H9 (cell line): ENCODE data around the gene GAK. TPM values are rescaled to one million over a fixed set of nuclear protein-coding genes. Genes with fewer than 3 reads are reported as not detected.

Experiments used
- DNase-seq: peaks from one replicate; pipeline ENCODE4 v3.0.0-alpha.2; 2017
- H2AFZ ChIP-seq: one replicate; pipeline ENCODE4 v1.6.1; 2013; ENCODE audit warnings: mild to moderate bottlenecking, low read length, control low read depth, moderate library complexity
- H2AK5ac ChIP-seq: 2 replicates; pipeline ENCODE4 v1.6.1; 2013; ENCODE audit warnings: low read length, control low read depth, mixed read lengths; ENCODE audit not compliant: insufficient read length
- H2BK120ac ChIP-seq: one replicate; pipeline ENCODE4 v1.6.1; 2013; ENCODE audit warnings: low read depth, mild to moderate bottlenecking, low read length, control low read depth, inconsistent platforms; ENCODE audit not compliant: poor library complexity, severe bottlenecking
- H2BK12ac ChIP-seq: 2 replicates; pipeline ENCODE4 v1.6.1; 2013; ENCODE audit warnings: low read length, control low read depth, mixed read lengths, low read depth; ENCODE audit not compliant: insufficient read length
- H2BK15ac ChIP-seq: 2 replicates; pipeline ENCODE4 v1.6.1; 2013; ENCODE audit warnings: low read depth, low read length, control low read depth
- H2BK20ac ChIP-seq: one replicate; pipeline ENCODE4 v1.6.1; 2013; ENCODE audit warnings: low read depth, mild to moderate bottlenecking, low read length, control low read depth, inconsistent platforms; ENCODE audit not compliant: poor library complexity, severe bottlenecking
- H2BK5ac ChIP-seq: 2 replicates; pipeline ENCODE4 v1.6.1; 2013; ENCODE audit warnings: low read length, control low read depth, mixed read lengths; ENCODE audit not compliant: insufficient read length
- H3K14ac ChIP-seq: 2 replicates; pipeline ENCODE4 v1.6.1; 2013; ENCODE audit warnings: low read length, control low read depth; ENCODE audit not compliant: insufficient read depth
- H3K18ac ChIP-seq: 2 replicates; pipeline ENCODE4 v1.6.1; 2013; ENCODE audit warnings: low read depth, mild to moderate bottlenecking, mixed read lengths, low read length, control low read depth; ENCODE audit not compliant: insufficient read length
- H3K23ac ChIP-seq: 2 replicates; pipeline ENCODE4 v1.6.1; 2013; ENCODE audit warnings: low read length, control low read depth, mixed read lengths, low read depth; ENCODE audit not compliant: insufficient read length
- H3K23me2 ChIP-seq: 2 replicates; pipeline ENCODE4 v1.6.1; 2013; ENCODE audit warnings: low read depth, mild to moderate bottlenecking, mixed read lengths, low read length, control low read depth; ENCODE audit not compliant: insufficient read length, poor library complexity, severe bottlenecking
- H3K27ac ChIP-seq: 2 replicates; pipeline ENCODE4 v1.5.1; 2013; ENCODE audit warnings: low read length, control low read depth, mixed read lengths, low read depth; ENCODE audit not compliant: insufficient read length
- H3K27me3 ChIP-seq: 2 replicates; pipeline ENCODE4 v1.6.1; 2013; ENCODE audit warnings: low read length, control low read depth, inconsistent platforms; ENCODE audit not compliant: insufficient read depth
- H3K4ac ChIP-seq: 2 replicates; pipeline ENCODE4 v1.6.1; 2013; ENCODE audit warnings: low read depth, mild to moderate bottlenecking, control low read depth, inconsistent platforms, low read length, moderate library complexity
- H3K4me1 ChIP-seq: 2 replicates; pipeline ENCODE4 v1.6.1; 2013; ENCODE audit warnings: low read length, control low read depth, inconsistent platforms; ENCODE audit not compliant: insufficient read depth
- H3K4me2 ChIP-seq: 2 replicates; pipeline ENCODE4 v1.6.1; 2013; ENCODE audit warnings: low read length, control low read depth, mixed read lengths; ENCODE audit not compliant: insufficient read length, insufficient read depth
- H3K56ac ChIP-seq: 2 replicates; pipeline ENCODE4 v1.6.1; 2013; ENCODE audit warnings: low read depth, mild to moderate bottlenecking, mixed read lengths, low read length, control low read depth; ENCODE audit not compliant: insufficient read length
- H3K79me1 ChIP-seq: 2 replicates; pipeline ENCODE4 v1.6.1; 2013; ENCODE audit warnings: low read depth, mild to moderate bottlenecking, moderate library complexity, low read length, control low read depth, inconsistent platforms; ENCODE audit not compliant: insufficient read depth, poor library complexity, severe bottlenecking
- H3K79me2 ChIP-seq: 2 replicates; pipeline ENCODE4 v1.6.1; 2013; ENCODE audit warnings: low read length, control low read depth, inconsistent platforms; ENCODE audit not compliant: insufficient read depth
- H3K9ac ChIP-seq: 2 replicates; pipeline ENCODE4 v1.6.1; 2013; ENCODE audit warnings: low read length, control low read depth, mixed read lengths; ENCODE audit not compliant: insufficient read length; ENCODE audit errors: extremely low read depth
- H3K9me3 ChIP-seq: one replicate; pipeline ENCODE4 v1.6.1; 2013; ENCODE audit warnings: low read depth, low read length, inconsistent platforms; ENCODE audit not compliant: control insufficient read depth
- H3T11ph ChIP-seq: one replicate; pipeline ENCODE4 v1.6.1; 2013; ENCODE audit warnings: mild to moderate bottlenecking, low read length, control low read depth, inconsistent platforms
- H4K20me1 ChIP-seq: one replicate; pipeline ENCODE4 v1.6.1; 2013; ENCODE audit not compliant: control insufficient read depth, insufficient read length, insufficient read depth
- H4K5ac ChIP-seq: 2 replicates; pipeline ENCODE4 v1.6.1; 2013; ENCODE audit warnings: low read depth, mild to moderate bottlenecking, mixed read lengths, low read length, control low read depth; ENCODE audit not compliant: insufficient read length
- H4K8ac ChIP-seq: replicated peaks from 2 replicates; pipeline ENCODE4 v1.6.1; 2013; ENCODE audit warnings: low read length, control low read depth, mixed read lengths, low read depth; ENCODE audit not compliant: insufficient read length
- H4K91ac ChIP-seq: 2 replicates; pipeline ENCODE4 v1.6.1; 2013; ENCODE audit warnings: low read depth, mild to moderate bottlenecking, moderate library complexity, mixed read lengths, low read length, control low read depth; ENCODE audit not compliant: insufficient read length
- H3K27ac Mint-ChIP-seq, 3 experiments: 2 replicates in 2 of 3; 3 replicates in 1 of 3; pipeline ENCODE4 v1.8.0; 2020 to 2021; ENCODE audit warnings: mixed read lengths in 3 of 3, mild to moderate bottlenecking in 1 of 3, moderate library complexity in 1 of 3
- H3K27me3 Mint-ChIP-seq: 2 replicates; pipeline ENCODE4 v1.8.0; 2021; ENCODE audit warnings: low read depth, mild to moderate bottlenecking, moderate library complexity, mixed read lengths
- H3K36me3 Mint-ChIP-seq, 3 experiments: 2 replicates in 2 of 3; 3 replicates in 1 of 3; pipeline ENCODE4 v1.8.0; 2020 to 2021; ENCODE audit warnings: low read depth in 3 of 3, mixed read lengths in 3 of 3; ENCODE audit not compliant: insufficient read depth in 1 of 3
- H3K4me1 Mint-ChIP-seq, 2 experiments: 2 replicates each; pipeline ENCODE4 v1.8.0; 2020; ENCODE audit warnings: mixed read lengths in 2 of 2
- H3K4me3 Mint-ChIP-seq, 2 experiments: 2 replicates in 1 of 2; 3 replicates in 1 of 2; pipeline ENCODE4 v1.8.0; 2020 to 2021; ENCODE audit warnings: mild to moderate bottlenecking in 2 of 2, mixed read lengths in 2 of 2, moderate library complexity in 1 of 2
- H3K9me3 Mint-ChIP-seq, 2 experiments: 2 replicates in 1 of 2; 3 replicates in 1 of 2; pipeline ENCODE4 v1.8.0; 2020; ENCODE audit warnings: mild to moderate bottlenecking in 2 of 2, mixed read lengths in 2 of 2, moderate library complexity in 1 of 2
- CTCF ChIP-seq: fragments of 200-600 bp; sonication (generic); conservative IDR thresholded peaks from 3 replicates; pipeline ENCODE4 v1.8.0; 2021; ENCODE audit warnings: antibody characterized with exemption, mild to moderate bottlenecking
- WGBS: extraction: QIAGEN DNeasy Blood & Tissue Kit; methylation state at CpG from one replicate; pipeline ENCODE4 v1.1.7; 2013; ENCODE audit warnings: missing lambda C conversion rate, low lambda C conversion rate, mixed read lengths; ENCODE audit not compliant: insufficient read length; ENCODE audit errors: extremely low coverage; 5-methylcytosine and 5-hydroxymethylcytosine counted together
- total RNA-seq: library from RNA; stranded (reverse); gene quantifications from 2 replicates; pipeline ENCODE4 v1.2.1, GENCODE V29; 2021

Gene GAK
- total RNA-seq, 1 experiment from 2014 or later, result 80.7 TPM

GRCh38 chr4:973431-974397 lies 41.6 kb upstream of the GAK start, which contains the start of gene DGKQ:
Gene DGKQ, minus strand, starts transcription at chr4:973569. Its CDS starts 87 bp downstream, at chr4:973482.
- Mint-ChIP-seq H3K36me3 (no peaks in the 10 kb centered on the region), H3K27ac (no peak within 1 kb of the TSS), H3K4me3 (peak within 1 kb of the TSS; percentile 48 to 63), H3K4me1 (peaks cover 0 to 2% of the 10 kb centered on the region in 2 experiments; a peak in 1 of 4 replicates), H3K27me3 (peaks cover 29% of the 10 kb centered on the region), H3K9me3 (peaks cover 5 to 8% of the 10 kb centered on the region in 2 experiments; a peak in 3 of 5 replicates)
- no peak within 1 kb of the TSS for H3K18ac ChIP-seq
- H4K5ac ChIP-seq, result no peak within 1 kb of the TSS
- H3K4me2 ChIP-seq, result peak within 1 kb of the TSS; percentile 56
- H3K14ac ChIP-seq, result no peak within 1 kb of the TSS; the same call in 1 of the 2 replicates
- H4K20me1 ChIP-seq, result no peaks in the 10 kb centered on the region
- no peak within 1 kb of the TSS for H3K23ac ChIP-seq
- peaks cover 3% of the 10 kb centered on the region; the same call in 1 of the 2 replicates for H3K27me3 ChIP-seq
- peaks cover 5% of the 10 kb centered on the region for H3K23me2 ChIP-seq
- no peak within 1 kb of the TSS for H2BK15ac ChIP-seq
- no peak within 1 kb of the TSS for H2BK12ac ChIP-seq
- no peak within 1 kb of the TSS for H2AFZ ChIP-seq
- no peak within 1 kb of the TSS for H2AK5ac ChIP-seq
- no peak within 1 kb of the TSS for H3K56ac ChIP-seq
- no peak within 1 kb of the TSS for H2BK20ac ChIP-seq
- H3K79me1 ChIP-seq, result no peaks in the 10 kb centered on the region
- TF ChIP-seq CTCF, result no peak
- DNase-seq, result peak; percentile 79
- no peak within 1 kb of the TSS for H3T11ph ChIP-seq
- no peaks in the 10 kb centered on the region for H3K79me2 ChIP-seq
- WGBS, result no CpG with 5 or more reads among the region's 123 CpGs
- H3K4ac ChIP-seq, result no peak within 1 kb of the TSS
- H3K9ac ChIP-seq, result no peak within 1 kb of the TSS
- no peak within 1 kb of the TSS for H4K8ac ChIP-seq
- H3K4me1 ChIP-seq, result no peaks in the 10 kb centered on the region
- no peak within 1 kb of the TSS for H3K27ac ChIP-seq
- H3K9me3 ChIP-seq, result no peaks in the 10 kb centered on the region
- no peak within 1 kb of the TSS for H4K91ac ChIP-seq
- no peak within 1 kb of the TSS for H2BK5ac ChIP-seq
- no peak within 1 kb of the TSS for H2BK120ac ChIP-seq
